ENCODE results near the gene HIVEP3.

DNA sequence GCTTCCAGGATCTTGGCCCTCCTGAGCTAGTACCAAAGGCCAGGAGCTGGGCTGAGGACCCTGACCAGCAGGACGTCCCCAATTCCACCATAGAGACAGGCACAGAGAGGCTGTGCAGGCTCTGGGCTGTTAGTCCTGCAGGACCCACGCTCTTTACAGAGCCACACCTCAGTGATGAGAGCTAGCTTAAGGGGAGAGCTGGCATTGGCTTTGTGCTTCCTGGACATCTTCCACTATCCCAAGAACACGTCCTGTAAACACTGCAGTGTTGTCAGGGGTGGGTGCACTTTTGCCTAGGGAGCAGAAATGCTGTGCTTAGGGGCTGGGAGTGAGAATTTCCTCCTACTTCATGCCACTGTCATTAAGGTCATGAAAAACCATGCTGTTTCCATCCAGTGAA lies 342.5 kb downstream of the HIVEP3 start:
- TF ChIP-seq CTCF (conservative IDR thresholded peaks at IDR 0.05; ENCODE audit: low read length) (no peak), EZH2phosphoT487 (IDR thresholded peaks at IDR 0.05; ENCODE audit: borderline replicate concordance) (no peak)

Data from Loucy (cell line).